Fibroblast of the aortic adventitia (primary cell): ENCODE measurements around the gene UPF3B. TPM values are rescaled to one million over a fixed set of nuclear protein-coding genes. Genes with fewer than 3 reads are reported as not detected.
"Not testable (repeated sequence)": the region's sequence is repeated elsewhere in the genome, so short reads cannot be mapped to it uniquely, and the experiment has no call there.

Source experiments
- DNase-seq: peaks from one replicate; pipeline ENCODE4 v3.0.0-alpha.2; 2010; ENCODE audit warnings: low read depth
- H3K4me3 ChIP-seq: 2 replicates; pipeline ENCODE4 v1.5.1; 2011; ENCODE audit warnings: low read depth, mild to moderate bottlenecking, control low read depth, low read length, moderate library complexity
- total RNA-seq: library from RNA; depleted of rRNA; stranded (reverse); fragments of >200 nt; gene quantifications from 2 replicates; pipeline ENCODE4 v1.2.3, GENCODE V29; 2012; ENCODE audit warnings: low replicate concordance
- TF ChIP-seq, protein P1 (sequence below): IDR thresholded peaks from 2 replicates; pipeline ENCODE4 v1.5.1; 2011; ENCODE audit warnings: mild to moderate bottlenecking, low read length, control low read depth, inconsistent platforms; ENCODE audit not compliant: insufficient read depth

Gene UPF3B, protein sequence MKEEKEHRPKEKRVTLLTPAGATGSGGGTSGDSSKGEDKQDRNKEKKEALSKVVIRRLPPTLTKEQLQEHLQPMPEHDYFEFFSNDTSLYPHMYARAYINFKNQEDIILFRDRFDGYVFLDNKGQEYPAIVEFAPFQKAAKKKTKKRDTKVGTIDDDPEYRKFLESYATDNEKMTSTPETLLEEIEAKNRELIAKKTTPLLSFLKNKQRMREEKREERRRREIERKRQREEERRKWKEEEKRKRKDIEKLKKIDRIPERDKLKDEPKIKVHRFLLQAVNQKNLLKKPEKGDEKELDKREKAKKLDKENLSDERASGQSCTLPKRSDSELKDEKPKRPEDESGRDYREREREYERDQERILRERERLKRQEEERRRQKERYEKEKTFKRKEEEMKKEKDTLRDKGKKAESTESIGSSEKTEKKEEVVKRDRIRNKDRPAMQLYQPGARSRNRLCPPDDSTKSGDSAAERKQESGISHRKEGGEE
- total RNA-seq: 2.1 and 7.5 TPM in 2 replicates

DNA sequence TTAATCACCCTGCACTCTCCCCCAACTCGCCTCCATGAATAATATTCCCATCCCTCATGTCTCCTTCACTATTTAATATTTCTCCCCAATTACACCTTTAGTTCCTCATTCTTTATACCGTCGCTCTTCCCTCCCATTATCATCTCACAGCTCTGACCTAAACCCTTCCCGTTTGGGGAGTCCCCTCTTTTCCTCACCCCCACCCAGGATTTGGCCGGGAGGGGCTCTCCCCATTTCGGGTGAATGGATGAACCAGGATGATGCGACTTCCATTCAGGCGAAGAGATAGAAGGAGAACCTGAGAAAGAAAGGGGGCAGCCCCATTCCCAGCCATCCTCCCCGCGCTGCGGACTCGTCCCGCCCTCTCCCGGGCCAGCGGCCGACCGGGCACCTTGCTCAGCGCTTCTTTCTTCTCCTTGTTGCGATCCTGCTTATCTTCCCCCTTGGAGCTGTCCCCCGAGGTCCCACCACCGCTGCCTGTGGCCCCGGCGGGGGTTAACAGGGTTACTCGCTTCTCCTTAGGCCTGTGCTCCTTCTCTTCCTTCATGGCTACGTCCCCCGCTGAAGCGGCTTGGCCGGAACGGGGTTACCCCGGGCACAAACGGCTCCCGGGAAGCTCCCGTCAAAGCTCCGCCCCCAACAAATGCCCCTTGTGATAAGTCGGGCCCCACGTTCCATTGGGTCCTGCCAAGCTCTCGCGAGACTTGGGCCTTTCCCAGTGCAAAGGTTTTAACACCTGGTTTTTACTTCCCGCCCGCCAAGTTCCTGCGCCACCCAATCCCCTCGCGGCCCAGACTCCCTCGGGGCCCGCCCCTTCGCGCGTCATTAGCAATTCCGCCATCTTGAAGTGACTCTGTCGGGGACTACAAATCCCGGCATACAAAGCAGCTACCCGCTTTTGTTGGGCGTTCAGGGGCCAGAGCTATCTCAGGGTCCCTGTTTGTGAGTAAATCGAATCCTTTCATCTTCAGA is at the start of gene UPF3B:
Gene UPF3B (minus strand): TSS at position 582 of the 972 bp plus-strand sequence. CDS start 35 bp downstream, at position 547.
- H3K4me3 ChIP-seq: peak within 1 kb of the TSS; percentile 77
- TF ChIP-seq, protein P1, sequence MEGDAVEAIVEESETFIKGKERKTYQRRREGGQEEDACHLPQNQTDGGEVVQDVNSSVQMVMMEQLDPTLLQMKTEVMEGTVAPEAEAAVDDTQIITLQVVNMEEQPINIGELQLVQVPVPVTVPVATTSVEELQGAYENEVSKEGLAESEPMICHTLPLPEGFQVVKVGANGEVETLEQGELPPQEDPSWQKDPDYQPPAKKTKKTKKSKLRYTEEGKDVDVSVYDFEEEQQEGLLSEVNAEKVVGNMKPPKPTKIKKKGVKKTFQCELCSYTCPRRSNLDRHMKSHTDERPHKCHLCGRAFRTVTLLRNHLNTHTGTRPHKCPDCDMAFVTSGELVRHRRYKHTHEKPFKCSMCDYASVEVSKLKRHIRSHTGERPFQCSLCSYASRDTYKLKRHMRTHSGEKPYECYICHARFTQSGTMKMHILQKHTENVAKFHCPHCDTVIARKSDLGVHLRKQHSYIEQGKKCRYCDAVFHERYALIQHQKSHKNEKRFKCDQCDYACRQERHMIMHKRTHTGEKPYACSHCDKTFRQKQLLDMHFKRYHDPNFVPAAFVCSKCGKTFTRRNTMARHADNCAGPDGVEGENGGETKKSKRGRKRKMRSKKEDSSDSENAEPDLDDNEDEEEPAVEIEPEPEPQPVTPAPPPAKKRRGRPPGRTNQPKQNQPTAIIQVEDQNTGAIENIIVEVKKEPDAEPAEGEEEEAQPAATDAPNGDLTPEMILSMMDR: no peak
- peak; percentile 97 for DNase-seq

GRCh38 chrX:119900976-119901375 is 48.2 kb upstream of the UPF3B start:
- no peak for DNase-seq
- TF ChIP-seq, protein P1: no peak
- H3K4me3 ChIP-seq: no peak overlapping the region

DNA sequence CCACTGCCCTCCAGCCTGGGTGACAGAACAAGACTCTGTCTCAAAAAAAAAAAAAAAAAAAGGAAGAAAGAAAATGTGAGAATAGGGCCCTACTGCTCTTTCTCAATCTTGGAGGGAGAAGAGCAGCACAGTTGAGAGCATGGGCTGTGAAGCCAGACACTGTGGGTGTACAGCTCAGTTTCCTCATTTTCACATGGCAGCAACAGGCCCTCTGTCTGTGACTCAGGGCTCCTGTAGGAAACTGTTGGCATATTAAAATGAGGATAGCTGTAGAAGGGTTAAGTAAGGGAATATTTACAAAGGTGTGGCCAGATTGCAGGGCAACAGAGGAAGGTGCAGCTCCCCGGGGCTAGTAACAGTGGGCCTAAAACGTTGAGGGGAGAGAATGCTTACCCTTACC is 46.4 kb upstream of the UPF3B start:
- TF ChIP-seq, protein P1: no peak
- DNase-seq: no peak
- no peak overlapping the region for H3K4me3 ChIP-seq

DNA sequence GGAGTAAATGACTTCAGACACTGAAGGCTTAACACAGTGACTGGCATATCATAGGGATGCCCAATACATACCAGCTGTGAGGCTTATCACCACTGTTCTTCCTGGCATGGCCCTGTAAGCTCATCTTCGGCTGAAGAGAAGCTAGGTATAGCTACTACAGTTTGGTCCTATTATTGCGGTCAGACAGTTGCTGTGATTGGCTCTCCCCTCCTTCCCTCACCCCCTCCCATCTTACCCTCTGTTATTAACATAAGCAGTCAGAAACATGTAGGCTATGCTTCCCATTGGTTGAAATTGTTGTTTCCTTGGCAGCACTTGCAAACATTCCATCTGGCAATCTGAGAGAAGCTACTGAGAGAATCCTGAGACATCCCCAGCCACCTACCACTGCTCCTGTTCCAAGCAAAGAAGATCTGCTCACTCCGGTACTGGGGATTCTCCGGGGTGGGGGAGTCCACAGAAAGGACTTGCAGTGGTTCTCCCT is 43.1 kb upstream of the UPF3B start, which contains the start of gene AKAP14:
Gene AKAP14 (plus strand): TSS at position 51 of the 484 bp plus-strand sequence. CDS start 7,331 bp downstream, outside the sequence.
- TF ChIP-seq, protein P1: no peak
- DNase-seq: no peak
- no peak within 1 kb of the TSS for H3K4me3 ChIP-seq

- H3K4me3 ChIP-seq, DNase-seq: not testable (repeated sequence)
These were observed 39.4 kb upstream of the UPF3B start for GRCh38 chrX:119891961-119892692.

- DNase-seq: not testable (repeated sequence)
These were observed 37.9 kb upstream of the UPF3B start for GRCh38 chrX:119890626-119891025.

GRCh38 chrX:119887721-119888425 is 35.1 kb upstream of the UPF3B start:
- peak overlapping the region; percentile 35 for H3K4me3 ChIP-seq
- TF ChIP-seq, protein P1: peak; percentile 51
- no peak for DNase-seq

More at GRCh38 chrX:119890626-119891025, 37.9 kb upstream of the UPF3B start:
- not testable (repeated sequence) for H3K4me3 ChIP-seq
